Omental fat pad (tissue), 4 donors: ENCODE data around the gene NLRP10. TPM values are rescaled to one million over a fixed set of nuclear protein-coding genes. Genes with fewer than 3 reads are reported as not detected.

Experiments
- ATAC-seq: fragments of 150-250 bp; one replicate; pipeline ENCODE4 v1.9.1; 2016; ENCODE audit warnings: mild to moderate bottlenecking, moderate library complexity; ENCODE audit not compliant: low FRiP score
- DNase-seq: peaks from one replicate; pipeline ENCODE4 v3.0.0-alpha.2; 2019; ENCODE audit warnings: low spot score
- total RNA-seq, 4 donors: library from RNA; depleted of rRNA; stranded (reverse); fragments of >200 nt; gene quantifications; one replicate each; pipeline ENCODE4 v1.1.0, GENCODE V29; 2016
- TF ChIP-seq, protein P1 (sequence below), 3 donors: fragments of 450-650 bp; IDR thresholded peaks; one replicate each; pipeline ENCODE4 v1.5.1; 2016 to 2017; ENCODE audit warnings: antibody characterized with exemption in 3 of 3, mild to moderate bottlenecking in 3 of 3, moderate library complexity in 2 of 3

NLRP10 gene, protein sequence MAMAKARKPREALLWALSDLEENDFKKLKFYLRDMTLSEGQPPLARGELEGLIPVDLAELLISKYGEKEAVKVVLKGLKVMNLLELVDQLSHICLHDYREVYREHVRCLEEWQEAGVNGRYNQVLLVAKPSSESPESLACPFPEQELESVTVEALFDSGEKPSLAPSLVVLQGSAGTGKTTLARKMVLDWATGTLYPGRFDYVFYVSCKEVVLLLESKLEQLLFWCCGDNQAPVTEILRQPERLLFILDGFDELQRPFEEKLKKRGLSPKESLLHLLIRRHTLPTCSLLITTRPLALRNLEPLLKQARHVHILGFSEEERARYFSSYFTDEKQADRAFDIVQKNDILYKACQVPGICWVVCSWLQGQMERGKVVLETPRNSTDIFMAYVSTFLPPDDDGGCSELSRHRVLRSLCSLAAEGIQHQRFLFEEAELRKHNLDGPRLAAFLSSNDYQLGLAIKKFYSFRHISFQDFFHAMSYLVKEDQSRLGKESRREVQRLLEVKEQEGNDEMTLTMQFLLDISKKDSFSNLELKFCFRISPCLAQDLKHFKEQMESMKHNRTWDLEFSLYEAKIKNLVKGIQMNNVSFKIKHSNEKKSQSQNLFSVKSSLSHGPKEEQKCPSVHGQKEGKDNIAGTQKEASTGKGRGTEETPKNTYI
- not detected for total RNA-seq

DNA sequence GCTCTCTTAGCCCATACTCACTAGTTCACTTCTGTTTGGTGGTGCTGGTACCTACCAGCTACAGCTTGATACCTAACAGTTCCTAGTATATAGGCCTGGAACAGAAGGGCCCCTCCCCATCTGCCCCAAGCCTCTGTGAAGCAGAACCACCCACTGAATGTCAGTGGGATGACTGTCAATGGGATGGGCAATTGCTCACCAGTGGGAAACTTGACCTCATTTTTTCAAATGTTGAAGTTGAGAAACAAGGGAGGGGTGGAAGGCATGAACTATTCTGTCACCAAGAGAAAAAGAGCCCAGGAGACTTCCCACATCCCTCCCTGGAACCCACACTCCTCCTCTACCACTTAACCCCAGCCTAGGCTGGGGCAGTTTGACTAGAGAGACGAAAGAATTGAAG, at the start of gene NLRP10:
Gene NLRP10, minus strand, starts transcription at position 62 of the 400 bp plus-strand sequence. CDS start 1,952 bp downstream, outside the sequence.
- TF ChIP-seq, protein P1, sequence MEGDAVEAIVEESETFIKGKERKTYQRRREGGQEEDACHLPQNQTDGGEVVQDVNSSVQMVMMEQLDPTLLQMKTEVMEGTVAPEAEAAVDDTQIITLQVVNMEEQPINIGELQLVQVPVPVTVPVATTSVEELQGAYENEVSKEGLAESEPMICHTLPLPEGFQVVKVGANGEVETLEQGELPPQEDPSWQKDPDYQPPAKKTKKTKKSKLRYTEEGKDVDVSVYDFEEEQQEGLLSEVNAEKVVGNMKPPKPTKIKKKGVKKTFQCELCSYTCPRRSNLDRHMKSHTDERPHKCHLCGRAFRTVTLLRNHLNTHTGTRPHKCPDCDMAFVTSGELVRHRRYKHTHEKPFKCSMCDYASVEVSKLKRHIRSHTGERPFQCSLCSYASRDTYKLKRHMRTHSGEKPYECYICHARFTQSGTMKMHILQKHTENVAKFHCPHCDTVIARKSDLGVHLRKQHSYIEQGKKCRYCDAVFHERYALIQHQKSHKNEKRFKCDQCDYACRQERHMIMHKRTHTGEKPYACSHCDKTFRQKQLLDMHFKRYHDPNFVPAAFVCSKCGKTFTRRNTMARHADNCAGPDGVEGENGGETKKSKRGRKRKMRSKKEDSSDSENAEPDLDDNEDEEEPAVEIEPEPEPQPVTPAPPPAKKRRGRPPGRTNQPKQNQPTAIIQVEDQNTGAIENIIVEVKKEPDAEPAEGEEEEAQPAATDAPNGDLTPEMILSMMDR (IDR thresholded peaks at IDR 0.05), result no peak
- ATAC-seq (no peak), DNase-seq (no peak)

DNA sequence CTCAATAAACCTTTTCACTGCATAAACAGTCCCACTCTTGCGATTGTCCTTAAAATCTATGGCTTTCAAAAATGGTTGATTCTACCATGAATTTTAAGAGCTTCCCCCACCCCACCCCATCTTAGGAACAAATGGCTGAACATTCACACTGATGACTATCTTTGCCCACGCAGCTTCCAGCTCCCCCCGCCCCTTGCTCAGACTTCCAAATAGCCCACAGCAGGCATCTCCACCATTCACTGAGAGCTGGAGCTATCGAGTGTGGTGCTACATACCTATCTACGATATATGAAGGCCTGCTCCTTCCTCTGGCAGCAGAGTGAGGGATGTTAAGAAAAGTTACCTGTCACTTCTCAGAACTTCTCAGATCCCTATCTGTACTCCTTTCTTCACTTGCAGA, 48.6 kb upstream of the NLRP10 start:
- DNase-seq (no peak), ATAC-seq (no peak)
- TF ChIP-seq, protein P1 (IDR thresholded peaks at IDR 0.05), result no peak

DNA sequence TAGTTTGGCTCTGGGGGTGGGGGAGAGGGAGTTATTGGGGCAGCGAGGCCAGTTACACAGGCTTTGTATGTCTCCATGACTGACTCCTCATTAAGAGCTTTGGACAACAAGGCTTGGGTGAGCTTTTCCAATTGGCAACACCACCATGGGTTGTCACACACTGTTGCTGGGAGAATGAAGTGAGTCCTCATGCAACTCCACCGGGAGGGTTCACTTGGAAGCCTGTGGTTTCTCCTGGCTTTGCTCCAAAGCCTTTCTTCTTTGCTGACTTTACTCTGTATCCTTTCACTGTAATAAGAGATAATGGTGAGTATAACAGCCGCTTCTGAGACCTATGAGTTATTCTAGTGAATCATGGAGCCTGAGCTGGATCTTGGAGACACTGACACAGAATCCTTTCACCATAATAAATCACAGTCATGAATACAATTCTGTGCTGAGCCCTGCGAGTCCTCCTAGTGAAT, 46.8 kb upstream of the NLRP10 start:
- TF ChIP-seq, protein P1 (IDR thresholded peaks at IDR 0.05), result no peak
- ATAC-seq (peak; percentile 72), DNase-seq (no peak)

DNA sequence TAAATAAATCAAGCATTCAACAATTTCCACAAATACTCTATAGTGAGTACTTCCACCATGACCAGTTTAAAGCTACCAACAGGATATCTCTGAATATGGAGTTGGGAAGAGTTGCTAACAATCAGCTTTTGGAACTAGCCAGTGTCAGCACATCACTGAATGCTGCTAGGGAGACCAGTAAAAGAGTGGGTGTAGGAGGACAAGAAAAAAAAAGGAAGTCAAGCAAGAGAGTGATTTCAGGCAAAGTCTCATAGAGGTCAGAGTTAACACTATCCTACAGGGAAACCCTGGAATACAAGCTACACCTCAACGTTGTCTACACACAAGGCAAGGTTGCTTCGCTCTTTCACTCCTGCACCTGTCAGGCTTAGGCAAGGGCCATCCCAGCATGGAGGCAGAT, 46.1 kb upstream of the NLRP10 start:
- DNase-seq (no peak), ATAC-seq (no peak)
- TF ChIP-seq, protein P1 (IDR thresholded peaks at IDR 0.05), result no peak

DNA sequence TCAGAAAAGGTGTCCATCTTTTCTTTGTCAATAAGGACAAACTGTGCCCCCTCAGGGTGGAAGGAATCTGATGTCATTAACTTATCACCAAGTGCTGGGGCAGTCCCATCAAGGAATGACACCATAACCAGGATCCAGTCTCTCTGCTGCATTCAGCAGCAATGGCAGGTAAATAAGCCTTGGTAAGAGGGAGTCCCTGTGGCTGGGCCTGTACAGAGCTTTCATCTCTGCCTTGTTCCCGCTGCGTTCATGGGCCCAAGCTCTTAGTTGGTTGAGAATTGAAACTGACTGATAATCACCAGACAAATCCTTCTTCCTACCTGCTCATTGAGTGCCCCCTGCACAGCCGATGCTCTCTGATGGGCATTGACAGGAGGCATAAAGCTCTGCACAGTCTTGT, 44.6 kb upstream of the NLRP10 start:
- ATAC-seq (no peak), DNase-seq (no peak)
- TF ChIP-seq, protein P1 (IDR thresholded peaks at IDR 0.05), result no peak

DNA sequence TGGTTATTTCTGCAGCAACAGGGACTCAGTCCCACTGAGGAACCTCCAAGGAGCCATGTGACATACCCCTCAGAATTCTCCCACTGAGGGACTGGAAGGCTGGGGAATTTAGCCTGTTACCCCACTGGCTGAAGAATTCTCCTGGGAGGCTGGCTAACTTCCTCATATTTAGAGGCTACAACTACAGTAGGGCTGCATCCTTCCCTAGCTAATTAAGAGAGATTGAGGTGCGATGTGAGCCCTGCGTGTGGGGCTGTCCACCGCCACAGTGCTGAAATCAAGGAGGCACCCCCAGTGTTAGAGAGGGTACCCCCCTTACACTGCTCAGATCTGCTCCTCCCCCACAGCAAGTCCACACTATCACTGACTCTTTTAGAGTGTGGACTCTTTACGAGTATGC, 43.0 kb upstream of the NLRP10 start:
- DNase-seq, result no peak
- TF ChIP-seq, protein P1 (IDR thresholded peaks at IDR 0.05), result no peak
- ATAC-seq, result no peak
